SU-DHL-6 (cell line): ENCODE data around the gene RALGPS1.

Source experiments
- H2AFZ ChIP-seq: fragments of 200-600 bp; sonication (generic); 2 replicates; pipeline ENCODE4 v1.6.1; 2014; ENCODE audit warnings: low read depth, mild to moderate bottlenecking, moderate library complexity, mixed read lengths, antibody characterized with exemption, low read length; ENCODE audit not compliant: severe bottlenecking
- H3F3A ChIP-seq: fragments of 200-600 bp; shearing (Covaris generic); 2 replicates; pipeline ENCODE4 v1.6.0; 2016; ENCODE audit warnings: antibody characterized with exemption, mild to moderate bottlenecking; ENCODE audit not compliant: insufficient read depth
- H3K27ac ChIP-seq: fragments of 200-600 bp; sonication (generic); 2 replicates; pipeline ENCODE4 v1.5.1; 2016; ENCODE audit warnings: low read depth, mild to moderate bottlenecking, low read length, moderate library complexity, mixed read lengths
- H3K27me3 ChIP-seq: fragments of 200-600 bp; sonication (generic), shearing (Covaris generic); 2 replicates; pipeline ENCODE4 v1.6.0; 2014; ENCODE audit warnings: mild to moderate bottlenecking, low read length
- H3K36me3 ChIP-seq: fragments of 200-600 bp; sonication (generic); 2 replicates; pipeline ENCODE4 v1.6.1; 2014; ENCODE audit warnings: mild to moderate bottlenecking, low read length, mixed read lengths
- H3K4me2 ChIP-seq: fragments of 300-600, 200-600 bp; shearing (Covaris generic), sonication (generic); 2 replicates; pipeline ENCODE4 v1.6.0; 2014; ENCODE audit warnings: low read length, low read depth, mild to moderate bottlenecking; ENCODE audit not compliant: poor library complexity, severe bottlenecking
- H3K4me3 ChIP-seq: fragments of 200-600 bp; sonication (generic); 2 replicates; pipeline ENCODE4 v1.5.1; 2014; ENCODE audit warnings: antibody characterized with exemption, low read length, mild to moderate bottlenecking, mixed read lengths; ENCODE audit not compliant: insufficient read depth, poor library complexity, severe bottlenecking
- H3K79me2 ChIP-seq: fragments of 200-600 bp; sonication (generic); 2 replicates; pipeline ENCODE4 v1.6.1; 2014; ENCODE audit warnings: mild to moderate bottlenecking, low read length, moderate library complexity; ENCODE audit not compliant: insufficient read depth
- H3K9ac ChIP-seq: fragments of 200-600 bp; sonication (generic); 2 replicates; pipeline ENCODE4 v1.7.0; 2014; ENCODE audit warnings: mild to moderate bottlenecking, low read length
- H3K9me2 ChIP-seq: fragments of 200-600 bp; sonication (generic); replicated peaks from 2 replicates; pipeline ENCODE4 v1.6.1; 2014; ENCODE audit warnings: low read length; ENCODE audit not compliant: insufficient read depth
- H3K9me3 ChIP-seq: fragments of 200-600 bp; sonication (generic); 2 replicates; pipeline ENCODE4 v1.6.1; 2014; ENCODE audit warnings: low read length, mixed read lengths; ENCODE audit not compliant: insufficient read depth
- H4K20me1 ChIP-seq: fragments of 200-600 bp; sonication (generic); 2 replicates; pipeline ENCODE4 v1.6.1; 2014; ENCODE audit warnings: low read depth, mild to moderate bottlenecking, antibody characterized with exemption, low read length, moderate library complexity, mixed read lengths
- EZH2phosphoT487 ChIP-seq: fragments of 200-600 bp; sonication (generic), shearing (Covaris generic); conservative IDR thresholded peaks from 2 replicates; pipeline ENCODE4 v1.6.1; 2018; ENCODE audit warnings: mild to moderate bottlenecking, antibody characterized with exemption, low read length, moderate library complexity, mixed read lengths
- TF ChIP-seq, protein P1 (sequence below): fragments of 200-600 bp; sonication (generic); IDR thresholded peaks from one replicate; pipeline ENCODE4 v1.5.1; 2017; ENCODE audit warnings: antibody characterized with exemption, mild to moderate bottlenecking, low read length, moderate library complexity; ENCODE audit not compliant: insufficient read depth, poor library complexity, severe bottlenecking

Gene RALGPS1

DNA sequence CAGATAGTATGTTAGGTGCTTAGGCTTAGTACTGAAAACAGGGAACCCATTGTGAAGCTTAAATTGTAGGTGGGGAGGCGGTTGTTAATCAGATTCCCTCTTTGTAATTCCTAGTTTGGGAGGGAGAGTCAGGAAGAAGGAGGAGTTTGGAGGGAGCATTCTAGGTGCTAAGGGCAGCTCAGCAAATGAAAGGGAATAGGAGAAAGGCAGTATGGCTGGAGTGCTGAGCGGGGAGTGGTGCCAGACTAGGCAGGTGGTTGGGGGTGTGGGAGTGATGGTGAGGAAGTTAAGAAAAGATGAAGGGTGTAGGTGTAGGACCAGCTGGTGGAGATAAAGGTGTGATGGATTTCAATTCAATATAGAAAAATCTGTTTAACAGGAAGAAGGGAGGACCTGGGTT, 338.9 kb downstream of the RALGPS1 start:
- TF ChIP-seq EZH2phosphoT487: no peak
- TF ChIP-seq, protein P1, sequence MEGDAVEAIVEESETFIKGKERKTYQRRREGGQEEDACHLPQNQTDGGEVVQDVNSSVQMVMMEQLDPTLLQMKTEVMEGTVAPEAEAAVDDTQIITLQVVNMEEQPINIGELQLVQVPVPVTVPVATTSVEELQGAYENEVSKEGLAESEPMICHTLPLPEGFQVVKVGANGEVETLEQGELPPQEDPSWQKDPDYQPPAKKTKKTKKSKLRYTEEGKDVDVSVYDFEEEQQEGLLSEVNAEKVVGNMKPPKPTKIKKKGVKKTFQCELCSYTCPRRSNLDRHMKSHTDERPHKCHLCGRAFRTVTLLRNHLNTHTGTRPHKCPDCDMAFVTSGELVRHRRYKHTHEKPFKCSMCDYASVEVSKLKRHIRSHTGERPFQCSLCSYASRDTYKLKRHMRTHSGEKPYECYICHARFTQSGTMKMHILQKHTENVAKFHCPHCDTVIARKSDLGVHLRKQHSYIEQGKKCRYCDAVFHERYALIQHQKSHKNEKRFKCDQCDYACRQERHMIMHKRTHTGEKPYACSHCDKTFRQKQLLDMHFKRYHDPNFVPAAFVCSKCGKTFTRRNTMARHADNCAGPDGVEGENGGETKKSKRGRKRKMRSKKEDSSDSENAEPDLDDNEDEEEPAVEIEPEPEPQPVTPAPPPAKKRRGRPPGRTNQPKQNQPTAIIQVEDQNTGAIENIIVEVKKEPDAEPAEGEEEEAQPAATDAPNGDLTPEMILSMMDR: no peak
- H4K20me1 ChIP-seq: no peaks in the 10 kb centered on the region
- H3F3A ChIP-seq: no peaks in the 10 kb centered on the region
- H3K4me2 ChIP-seq: no peak overlapping the region
- no peaks in the 10 kb centered on the region for H3K27me3 ChIP-seq
- no peaks in the 10 kb centered on the region for H3K9me2 ChIP-seq
- no peaks in the 10 kb centered on the region for H3K36me3 ChIP-seq
- no peak overlapping the region for H3K27ac ChIP-seq
- H3K9ac ChIP-seq: no peak overlapping the region
- H2AFZ ChIP-seq: no peak overlapping the region
- no peaks in the 10 kb centered on the region for H3K9me3 ChIP-seq
- no peak overlapping the region for H3K4me3 ChIP-seq
- H3K79me2 ChIP-seq: no peaks in the 10 kb centered on the region

DNA sequence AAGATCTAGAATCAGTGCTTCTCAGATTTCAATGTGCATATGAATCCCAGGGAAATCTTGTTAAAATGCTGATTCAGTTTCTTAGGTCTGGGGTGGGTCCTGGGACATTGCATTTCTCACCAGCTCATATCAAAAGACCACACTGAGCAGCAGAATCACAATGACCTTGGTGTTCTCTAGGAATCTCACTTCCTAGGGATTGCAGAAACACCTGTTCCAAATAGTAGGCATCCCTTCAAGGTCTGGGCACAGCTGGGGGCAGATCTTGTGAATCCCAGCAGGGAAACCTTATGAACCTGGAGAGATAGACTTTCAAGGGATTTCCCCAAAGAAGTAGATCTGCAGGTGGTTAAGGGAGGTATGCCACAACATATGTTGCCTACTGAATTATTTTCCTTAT, 341.1 kb downstream of the RALGPS1 start:
- no peak for TF ChIP-seq EZH2phosphoT487
- TF ChIP-seq, protein P1: no peak
- no peaks in the 10 kb centered on the region for H3K79me2 ChIP-seq
- H3K36me3 ChIP-seq: no peaks in the 10 kb centered on the region
- H3K27ac ChIP-seq: no peak overlapping the region
- no peaks in the 10 kb centered on the region for H4K20me1 ChIP-seq
- H2AFZ ChIP-seq: no peak overlapping the region
- no peaks in the 10 kb centered on the region for H3K9me3 ChIP-seq
- H3F3A ChIP-seq: no peaks in the 10 kb centered on the region
- H3K9me2 ChIP-seq: no peaks in the 10 kb centered on the region
- no peak overlapping the region for H3K4me2 ChIP-seq
- H3K9ac ChIP-seq: no peak overlapping the region
- H3K4me3 ChIP-seq: no peak overlapping the region
- H3K27me3 ChIP-seq: no peaks in the 10 kb centered on the region

DNA sequence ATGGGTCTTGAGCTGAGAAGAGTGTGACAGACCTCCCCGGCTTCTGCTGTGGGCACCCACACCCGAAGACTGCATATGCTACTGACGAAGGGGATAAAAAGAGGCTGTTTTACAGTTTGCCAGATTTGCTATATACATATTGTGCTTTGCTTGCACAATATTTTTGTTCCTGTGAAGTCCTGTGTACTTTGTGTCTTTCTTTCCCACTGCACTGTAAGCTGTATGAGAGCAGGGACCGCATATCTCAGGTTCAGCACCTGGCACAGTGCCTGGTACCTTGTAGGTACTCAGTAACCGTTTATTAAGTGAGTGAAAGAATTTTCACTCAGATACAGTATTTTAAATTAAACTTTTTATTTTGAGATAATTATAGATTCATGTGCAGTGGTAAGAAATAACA, 341.7 kb downstream of the RALGPS1 start:
- no peak overlapping the region for H2AFZ ChIP-seq
- no peaks in the 10 kb centered on the region for H3K36me3 ChIP-seq
- H3K4me2 ChIP-seq: no peak overlapping the region
- no peaks in the 10 kb centered on the region for H3F3A ChIP-seq
- no peaks in the 10 kb centered on the region for H3K9me3 ChIP-seq
- no peaks in the 10 kb centered on the region for H3K79me2 ChIP-seq
- H3K9me2 ChIP-seq: no peaks in the 10 kb centered on the region
- no peaks in the 10 kb centered on the region for H3K27me3 ChIP-seq
- H3K9ac ChIP-seq: no peak overlapping the region
- no peak overlapping the region for H3K4me3 ChIP-seq
- TF ChIP-seq, protein P1: no peak
- no peak for TF ChIP-seq EZH2phosphoT487
- H4K20me1 ChIP-seq: no peaks in the 10 kb centered on the region
- H3K27ac ChIP-seq: no peak overlapping the region
